Adrenal gland (tissue), 5 donors: Measurements from ENCODE around the gene RPTOR.

Experiments used
- POLR2A ChIP-seq, 2 donors: fragments of 450-650 bp; IDR thresholded peaks; one replicate each; pipeline ENCODE4 v1.6.1; 2017; ENCODE audit warnings: antibody characterized with exemption in 2 of 2, mild to moderate bottlenecking in 2 of 2, moderate library complexity in 1 of 2
- TF ChIP-seq, protein P1 (sequence below), 6 experiments: fragments of 450-650 bp in 4 of 6; fragments of 200-600 bp in 2 of 6; sonication (generic) in 1 of 6; IDR thresholded peaks; 1 replicate in 5 of 6; 2 replicates in 1 of 6; pipeline versions ENCODE4 v1.5.1 to v1.8.0; 2016 to 2021; ENCODE audit warnings: antibody characterized with exemption in 6 of 6, mild to moderate bottlenecking in 2 of 6, moderate library complexity in 1 of 6
- donor health status: DM: no; HTN: no; CAD: no.

DNA sequence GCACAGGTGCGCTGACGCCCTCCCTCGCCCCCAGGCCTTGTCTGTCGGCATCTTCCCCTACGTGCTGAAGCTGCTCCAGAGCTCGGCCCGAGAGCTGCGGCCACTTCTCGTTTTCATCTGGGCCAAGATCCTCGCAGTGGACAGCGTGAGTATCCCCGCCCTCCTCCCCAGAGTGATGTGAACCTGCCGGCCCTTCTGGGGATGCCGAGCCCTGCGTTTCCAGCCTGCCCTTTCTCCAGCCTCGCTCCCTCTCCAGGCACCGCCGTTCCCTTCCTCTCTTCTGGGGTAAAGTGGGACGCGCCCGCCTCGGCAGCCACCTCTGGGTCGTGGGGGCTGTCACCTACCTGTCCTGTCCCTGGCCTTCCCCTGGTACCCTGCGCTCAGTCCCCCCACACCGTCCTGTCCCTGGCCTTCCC lies 313.1 kb downstream of the RPTOR start:
- TF ChIP-seq, protein P1, sequence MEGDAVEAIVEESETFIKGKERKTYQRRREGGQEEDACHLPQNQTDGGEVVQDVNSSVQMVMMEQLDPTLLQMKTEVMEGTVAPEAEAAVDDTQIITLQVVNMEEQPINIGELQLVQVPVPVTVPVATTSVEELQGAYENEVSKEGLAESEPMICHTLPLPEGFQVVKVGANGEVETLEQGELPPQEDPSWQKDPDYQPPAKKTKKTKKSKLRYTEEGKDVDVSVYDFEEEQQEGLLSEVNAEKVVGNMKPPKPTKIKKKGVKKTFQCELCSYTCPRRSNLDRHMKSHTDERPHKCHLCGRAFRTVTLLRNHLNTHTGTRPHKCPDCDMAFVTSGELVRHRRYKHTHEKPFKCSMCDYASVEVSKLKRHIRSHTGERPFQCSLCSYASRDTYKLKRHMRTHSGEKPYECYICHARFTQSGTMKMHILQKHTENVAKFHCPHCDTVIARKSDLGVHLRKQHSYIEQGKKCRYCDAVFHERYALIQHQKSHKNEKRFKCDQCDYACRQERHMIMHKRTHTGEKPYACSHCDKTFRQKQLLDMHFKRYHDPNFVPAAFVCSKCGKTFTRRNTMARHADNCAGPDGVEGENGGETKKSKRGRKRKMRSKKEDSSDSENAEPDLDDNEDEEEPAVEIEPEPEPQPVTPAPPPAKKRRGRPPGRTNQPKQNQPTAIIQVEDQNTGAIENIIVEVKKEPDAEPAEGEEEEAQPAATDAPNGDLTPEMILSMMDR (IDR thresholded peaks at IDR 0.05) = no peak
- TF ChIP-seq POLR2A (IDR thresholded peaks at IDR 0.05) = no peak
